ENCODE data around the gene CMAS.

DNA sequence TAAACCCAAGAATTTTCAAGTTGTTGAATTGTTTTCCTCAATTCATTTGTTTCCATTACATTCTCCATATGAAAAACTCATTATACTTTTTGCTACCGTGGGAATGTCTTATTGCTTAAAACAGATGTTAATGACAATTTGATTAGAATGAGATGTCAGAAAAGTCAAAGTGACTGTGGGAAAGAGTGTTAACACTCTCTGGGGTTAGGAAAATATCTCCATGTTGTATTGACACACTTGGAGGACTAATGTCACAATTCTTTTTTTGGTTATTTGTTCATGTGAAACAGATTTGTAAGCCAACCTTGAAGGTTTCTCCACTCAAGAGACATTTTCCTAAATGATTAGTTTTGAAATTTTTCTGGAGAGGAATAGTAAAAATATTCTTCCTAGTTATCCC lies 47.2 kb upstream of the CMAS start:
- no peak for TF ChIP-seq ZC3H10 (CRISPR knock-in tag; IDR thresholded peaks at IDR 0.05)
- no peak for TF ChIP-seq ARNTL (CRISPR knock-in tag; IDR thresholded peaks at IDR 0.05; ENCODE audit: borderline replicate concordance, low read depth)
- no peak for TF ChIP-seq ZNF70 (CRISPR knock-in tag; IDR thresholded peaks at IDR 0.05)
- TF ChIP-seq ISL1 (CRISPR knock-in tag; IDR thresholded peaks at IDR 0.05), result no peak
- TF ChIP-seq PPARA (CRISPR knock-in tag; IDR thresholded peaks at IDR 0.05; ENCODE audit: borderline replicate concordance), result no peak
- TF ChIP-seq RARB (CRISPR knock-in tag; IDR thresholded peaks at IDR 0.05), result no peak
- no peak for TF ChIP-seq ZFP30 (CRISPR knock-in tag; IDR thresholded peaks at IDR 0.05)
- no peak for TF ChIP-seq ZNF565 (CRISPR knock-in tag; conservative IDR thresholded peaks at IDR 0.05; ENCODE audit: low read depth)
- TF ChIP-seq OSR1 (CRISPR knock-in tag; IDR thresholded peaks at IDR 0.05), result no peak
- TF ChIP-seq, protein P1, sequence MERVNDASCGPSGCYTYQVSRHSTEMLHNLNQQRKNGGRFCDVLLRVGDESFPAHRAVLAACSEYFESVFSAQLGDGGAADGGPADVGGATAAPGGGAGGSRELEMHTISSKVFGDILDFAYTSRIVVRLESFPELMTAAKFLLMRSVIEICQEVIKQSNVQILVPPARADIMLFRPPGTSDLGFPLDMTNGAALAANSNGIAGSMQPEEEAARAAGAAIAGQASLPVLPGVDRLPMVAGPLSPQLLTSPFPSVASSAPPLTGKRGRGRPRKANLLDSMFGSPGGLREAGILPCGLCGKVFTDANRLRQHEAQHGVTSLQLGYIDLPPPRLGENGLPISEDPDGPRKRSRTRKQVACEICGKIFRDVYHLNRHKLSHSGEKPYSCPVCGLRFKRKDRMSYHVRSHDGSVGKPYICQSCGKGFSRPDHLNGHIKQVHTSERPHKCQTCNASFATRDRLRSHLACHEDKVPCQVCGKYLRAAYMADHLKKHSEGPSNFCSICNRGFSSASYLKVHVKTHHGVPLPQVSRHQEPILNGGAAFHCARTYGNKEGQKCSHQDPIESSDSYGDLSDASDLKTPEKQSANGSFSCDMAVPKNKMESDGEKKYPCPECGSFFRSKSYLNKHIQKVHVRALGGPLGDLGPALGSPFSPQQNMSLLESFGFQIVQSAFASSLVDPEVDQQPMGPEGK (CRISPR knock-in tag; IDR thresholded peaks at IDR 0.05; ENCODE audit: borderline replicate concordance), result no peak
- TF ChIP-seq ZNF8 (CRISPR knock-in tag; IDR thresholded peaks at IDR 0.05), result no peak
- no peak for TF ChIP-seq BACH2 (CRISPR knock-in tag; IDR thresholded peaks at IDR 0.05; ENCODE audit: borderline replicate concordance)
- TF ChIP-seq, protein P2, sequence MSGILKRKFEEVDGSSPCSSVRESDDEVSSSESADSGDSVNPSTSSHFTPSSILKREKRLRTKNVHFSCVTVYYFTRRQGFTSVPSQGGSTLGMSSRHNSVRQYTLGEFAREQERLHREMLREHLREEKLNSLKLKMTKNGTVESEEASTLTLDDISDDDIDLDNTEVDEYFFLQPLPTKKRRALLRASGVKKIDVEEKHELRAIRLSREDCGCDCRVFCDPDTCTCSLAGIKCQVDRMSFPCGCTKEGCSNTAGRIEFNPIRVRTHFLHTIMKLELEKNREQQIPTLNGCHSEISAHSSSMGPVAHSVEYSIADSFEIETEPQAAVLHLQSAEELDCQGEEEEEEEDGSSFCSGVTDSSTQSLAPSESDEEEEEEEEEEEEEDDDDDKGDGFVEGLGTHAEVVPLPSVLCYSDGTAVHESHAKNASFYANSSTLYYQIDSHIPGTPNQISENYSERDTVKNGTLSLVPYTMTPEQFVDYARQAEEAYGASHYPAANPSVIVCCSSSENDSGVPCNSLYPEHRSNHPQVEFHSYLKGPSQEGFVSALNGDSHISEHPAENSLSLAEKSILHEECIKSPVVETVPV (CRISPR knock-in tag; IDR thresholded peaks at IDR 0.05), result no peak

Measured in SK-N-SH treated with all-trans-retinoic acid at 6 μM for 48 hours (cell line).